ENCODE measurements around the gene PLA2G12A.

DNA sequence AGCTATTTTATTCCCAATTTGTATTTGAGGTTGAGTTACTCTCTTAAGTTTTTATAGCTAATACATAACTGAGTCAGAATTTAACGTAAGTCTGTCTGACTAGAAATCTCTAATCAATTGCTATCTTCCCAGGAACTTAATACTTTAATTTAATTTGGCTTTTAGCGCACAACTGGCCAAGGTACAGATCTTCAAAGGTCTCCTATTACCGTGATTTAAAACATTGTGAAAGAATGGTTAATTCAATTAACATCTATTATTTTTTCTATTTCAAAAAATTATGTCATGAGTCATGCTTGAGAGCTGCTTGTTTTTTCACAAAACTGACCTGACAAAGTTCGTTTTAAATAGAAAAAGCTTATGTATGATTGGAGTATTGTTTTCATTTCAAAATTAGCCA lies 22.0 kb upstream of the PLA2G12A start:
- TF ChIP-seq CTCF (IDR thresholded peaks at IDR 0.05; ENCODE audit: low read depth, low read length), result no peak
- no peak for TF ChIP-seq EZH2phosphoT487 (IDR thresholded peaks at IDR 0.05; ENCODE audit: low read depth)
